ENCODE results near the gene TRIM26. TPM values are rescaled to one million over a fixed set of nuclear protein-coding genes. Genes with fewer than 3 reads are reported as not detected.

TRIM26 gene
- total RNA-seq, 1 donor, result 17.8 TPM

DNA sequence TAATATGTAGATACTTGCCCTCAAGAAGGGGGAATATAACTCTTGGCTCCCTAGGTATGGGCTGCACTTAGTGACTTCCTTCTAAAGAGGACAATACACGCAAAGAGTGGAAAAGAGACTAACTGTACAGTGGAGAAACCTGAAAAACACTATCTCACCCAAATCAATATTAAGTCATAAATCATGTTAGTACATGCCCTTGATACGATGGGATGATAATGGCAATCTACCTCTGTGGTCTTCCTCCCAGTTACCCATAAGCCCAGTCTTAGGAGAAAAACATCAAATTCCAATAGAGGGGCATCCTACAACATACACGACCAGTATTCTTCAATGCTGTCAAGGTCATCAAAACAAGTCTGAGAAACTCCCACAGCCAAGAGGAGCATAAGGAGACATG lies 1.3 kb downstream of the TRIM26 start:
- DNase-seq (ENCODE audit: low read depth in 2 of 3, low spot score in 2 of 3), result no peak

DNA sequence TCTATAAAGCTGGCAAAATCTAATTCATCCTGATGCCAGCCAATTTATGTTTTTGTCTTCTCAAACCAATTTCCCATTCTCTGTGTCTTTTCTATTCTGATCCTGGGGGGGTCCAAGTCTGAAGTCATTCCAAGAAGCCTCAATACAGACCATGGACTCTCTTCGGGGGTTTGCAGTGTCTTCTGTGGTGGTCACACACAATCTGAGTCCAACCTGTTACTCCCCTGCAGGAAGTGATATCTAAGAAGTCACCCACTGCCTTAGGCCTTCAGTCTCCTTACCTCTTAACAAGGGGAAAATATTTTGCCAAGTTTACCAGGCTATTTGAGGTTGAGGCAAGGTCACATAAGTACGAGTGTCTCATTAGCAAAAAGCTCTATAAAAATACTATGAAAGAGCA lies 1.9 kb downstream of the TRIM26 start:
- DNase-seq (ENCODE audit: low read depth in 2 of 3, low spot score in 2 of 3), result no peak

DNA sequence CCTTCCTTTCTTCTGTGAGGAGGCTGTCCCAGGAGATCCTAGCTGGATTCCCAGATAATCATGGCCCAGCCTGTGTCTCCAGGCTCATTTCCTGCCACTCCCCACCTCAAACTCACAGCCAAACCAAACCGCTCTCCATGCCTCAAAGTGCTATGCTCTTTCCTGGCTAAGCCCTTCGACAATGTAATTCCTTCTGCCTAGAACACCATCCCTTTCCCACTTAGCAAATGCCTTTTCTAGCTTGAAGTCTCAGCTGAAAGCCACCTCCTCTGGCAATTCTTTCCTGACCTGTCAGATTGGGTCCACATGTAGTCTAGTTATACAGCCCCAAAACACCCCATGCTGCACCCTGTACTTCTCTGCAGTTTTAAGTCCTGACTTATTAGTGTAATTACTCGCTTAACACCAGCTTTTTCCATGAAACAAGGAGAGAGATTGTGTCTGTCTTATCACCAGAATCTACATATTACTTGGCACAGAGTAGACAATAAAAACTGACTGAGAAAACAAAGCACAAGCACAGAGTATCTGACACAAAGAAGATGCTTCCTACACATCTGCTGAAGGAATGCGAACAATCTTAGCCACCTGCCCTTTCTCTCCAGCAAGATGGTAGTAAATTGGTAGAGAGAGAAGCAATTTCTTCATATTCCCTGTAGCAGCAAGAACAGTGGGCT lies 5.4 kb downstream of the TRIM26 start:
- no peak for DNase-seq (ENCODE audit: low read depth in 2 of 3, low spot score in 2 of 3)

DNA sequence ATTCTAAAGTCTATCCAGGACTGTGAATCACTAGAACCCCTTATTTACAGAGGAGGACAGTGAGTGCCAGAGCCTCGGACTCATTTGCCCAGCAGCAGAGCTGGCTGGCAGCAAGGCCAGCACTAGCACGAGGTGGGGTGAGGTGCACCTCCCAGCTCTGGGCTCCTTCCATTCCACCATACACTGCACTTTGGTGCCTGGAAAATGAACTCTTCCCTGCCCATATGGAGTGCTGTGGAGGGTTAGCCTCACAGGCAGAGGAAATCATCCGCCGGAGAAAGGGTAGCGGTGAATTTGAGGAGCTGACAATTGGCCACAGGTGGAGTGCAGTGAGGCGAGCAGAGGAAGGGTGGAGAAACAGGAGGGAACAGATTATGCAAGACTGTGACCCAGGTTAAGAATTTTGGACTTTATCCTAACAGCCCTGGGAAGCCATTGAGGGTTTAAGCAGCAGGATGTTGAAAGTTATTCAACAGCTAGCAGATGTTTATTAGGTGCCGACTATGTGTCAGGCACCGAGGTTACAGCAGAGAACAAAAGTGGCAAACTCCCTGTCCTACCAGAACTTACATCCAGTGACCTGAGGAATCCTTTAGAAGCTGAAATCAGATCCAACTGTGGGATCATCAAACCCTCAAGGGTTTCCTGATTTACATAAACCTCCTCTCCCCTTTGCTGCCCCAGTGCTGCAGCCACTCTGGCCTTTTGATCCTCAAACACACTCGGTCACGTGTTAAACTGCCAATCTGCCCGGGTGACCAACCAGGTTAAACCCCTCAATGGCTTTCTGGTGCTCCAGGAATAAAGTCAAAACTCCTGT lies 6.2 kb downstream of the TRIM26 start:
- no peak for DNase-seq (ENCODE audit: low read depth in 2 of 3, low spot score in 2 of 3)

DNA sequence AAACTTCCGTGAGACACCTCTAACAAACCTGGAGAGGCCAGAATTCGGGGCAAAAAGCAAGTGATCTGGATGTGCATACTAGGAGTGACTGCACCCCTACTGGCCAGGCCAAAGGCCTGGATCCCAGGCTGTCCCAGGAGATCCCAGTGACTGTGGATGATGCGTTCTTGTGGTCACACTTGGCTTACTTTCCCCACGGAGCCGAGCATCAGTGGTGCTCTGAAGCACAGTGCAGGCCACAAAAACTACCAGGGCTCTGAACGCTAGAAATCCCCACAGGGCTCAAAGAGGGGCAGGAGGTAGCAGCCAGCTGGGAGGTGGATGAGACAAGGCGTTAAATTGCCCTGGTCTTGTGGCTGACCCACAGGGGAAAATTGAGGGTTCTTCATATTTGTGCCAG lies 7.1 kb downstream of the TRIM26 start:
- no peak for DNase-seq (ENCODE audit: low read depth in 2 of 3, low spot score in 2 of 3)

DNA sequence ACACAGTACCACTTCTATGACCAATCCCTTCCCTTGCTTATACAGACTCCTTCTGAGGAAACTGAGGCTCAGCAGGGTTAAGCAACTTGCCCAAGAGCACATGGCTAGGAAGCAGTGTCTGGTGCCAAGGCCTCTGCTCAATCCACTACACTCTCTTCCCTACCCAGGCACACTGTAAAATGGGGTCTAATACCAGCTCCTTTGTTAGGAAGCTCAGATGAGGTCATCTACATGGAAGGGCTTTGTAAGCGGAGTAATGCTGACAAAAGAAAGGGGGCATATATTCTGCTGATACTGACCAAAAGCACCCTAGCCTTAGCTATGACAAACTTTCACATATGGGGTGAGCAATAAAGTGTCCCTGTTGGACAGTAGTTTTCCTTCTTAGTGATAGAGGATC lies 9.1 kb downstream of the TRIM26 start:
- no peak for DNase-seq (ENCODE audit: low read depth in 2 of 3, low spot score in 2 of 3)

DNA sequence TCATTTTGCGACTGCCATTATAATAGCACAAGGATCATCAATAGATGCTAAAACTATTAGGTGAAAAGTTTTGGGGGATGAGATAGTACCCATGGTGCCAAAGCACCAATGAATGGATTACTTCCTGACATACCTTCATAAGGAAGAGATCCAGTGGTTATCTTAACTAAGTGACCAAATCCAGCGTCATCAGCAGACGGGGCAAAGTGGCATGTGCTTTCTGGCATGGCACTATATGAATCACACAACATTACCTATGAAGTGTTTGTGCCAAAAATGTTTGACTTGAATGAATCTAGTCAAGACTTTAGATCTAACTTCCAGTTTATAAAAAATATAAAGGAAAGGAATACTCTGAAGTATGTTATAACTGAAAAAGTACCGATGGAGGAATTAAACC lies 10.8 kb downstream of the TRIM26 start:
- DNase-seq (ENCODE audit: low read depth in 2 of 3, low spot score in 2 of 3), result no peak

DNA sequence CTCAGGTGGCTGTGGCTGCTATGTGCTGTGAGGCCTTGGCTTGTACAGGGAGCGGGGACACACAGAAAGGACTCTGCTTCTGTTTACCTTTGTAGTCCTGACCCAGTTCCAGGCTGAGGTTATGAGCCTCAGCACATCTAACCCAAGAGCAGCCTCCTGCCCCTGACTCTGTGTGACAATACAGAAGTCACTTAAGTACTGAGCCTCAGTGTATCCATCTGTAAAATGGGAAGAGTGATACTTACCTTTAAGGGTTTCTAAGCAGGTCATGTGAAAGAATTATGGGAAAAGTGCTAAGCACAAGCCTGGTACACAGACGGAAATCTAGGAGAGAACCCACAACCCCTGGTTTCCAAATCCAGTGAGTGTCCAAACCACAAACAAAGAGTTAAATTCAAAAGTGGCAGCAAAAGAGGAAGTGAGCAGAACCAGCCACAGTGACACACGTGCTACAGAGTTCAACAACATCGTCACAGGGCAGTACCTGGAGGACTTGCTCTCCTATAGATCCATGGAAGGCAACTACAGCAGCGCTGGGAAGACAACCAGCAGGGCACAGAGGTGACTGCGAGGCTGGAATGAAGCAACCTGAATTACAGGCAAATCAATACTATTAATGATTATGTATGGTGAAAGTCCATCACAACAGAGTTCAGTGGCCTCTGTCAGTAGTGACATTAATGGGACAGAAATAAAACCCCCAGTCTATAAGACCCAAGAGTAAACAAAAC lies 12.5 kb downstream of the TRIM26 start:
- peak in 2 of 3 donors; percentile 39 to 75 for DNase-seq (ENCODE audit: low read depth in 2 of 3, low spot score in 2 of 3)

DNA sequence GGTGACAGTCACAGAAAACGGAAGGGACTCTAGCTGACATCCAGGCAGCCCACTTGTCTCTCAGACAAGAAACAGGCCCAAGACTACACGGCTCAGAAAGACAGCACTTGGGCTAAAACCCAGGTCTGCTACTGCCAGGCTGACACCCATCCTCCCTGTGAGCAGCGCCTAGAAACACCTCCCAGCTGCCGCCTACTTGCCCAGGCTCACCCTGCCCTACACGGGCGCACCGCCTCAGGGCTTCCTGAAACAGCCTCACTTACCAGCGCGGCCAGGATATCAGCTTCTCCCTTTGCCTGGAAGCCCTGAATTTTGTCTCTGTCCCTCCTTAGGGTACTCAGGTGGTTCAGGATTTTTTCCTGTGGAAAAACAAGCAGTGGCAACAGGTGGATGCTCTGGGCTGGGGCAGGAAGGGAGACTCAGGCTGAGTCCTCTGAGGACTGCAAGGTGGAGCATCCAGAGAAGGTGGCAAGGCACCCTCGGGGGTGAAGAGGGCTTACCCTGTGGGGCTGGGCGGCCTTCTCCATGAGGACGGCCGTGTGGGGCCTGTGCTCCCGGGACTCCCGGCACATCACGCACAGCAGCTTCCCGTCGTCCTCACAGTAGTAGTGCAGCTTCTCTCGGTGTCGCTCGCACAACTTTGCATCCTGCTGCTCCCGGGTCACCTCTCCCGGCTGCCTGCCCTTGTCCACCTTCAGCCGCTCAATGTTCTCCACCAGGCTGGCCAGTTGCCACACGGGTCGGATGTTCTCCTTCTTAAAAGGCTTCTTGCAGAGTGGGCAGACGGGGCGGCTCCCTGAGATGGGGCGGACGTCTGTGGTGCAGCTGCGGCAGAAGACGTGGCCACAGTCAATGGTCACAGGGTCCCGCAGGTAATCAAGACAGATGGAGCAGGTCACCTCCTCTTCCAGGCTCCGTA lies 14.8 kb downstream of the TRIM26 start:
- no peak for DNase-seq (ENCODE audit: low read depth in 2 of 3, low spot score in 2 of 3)

DNA sequence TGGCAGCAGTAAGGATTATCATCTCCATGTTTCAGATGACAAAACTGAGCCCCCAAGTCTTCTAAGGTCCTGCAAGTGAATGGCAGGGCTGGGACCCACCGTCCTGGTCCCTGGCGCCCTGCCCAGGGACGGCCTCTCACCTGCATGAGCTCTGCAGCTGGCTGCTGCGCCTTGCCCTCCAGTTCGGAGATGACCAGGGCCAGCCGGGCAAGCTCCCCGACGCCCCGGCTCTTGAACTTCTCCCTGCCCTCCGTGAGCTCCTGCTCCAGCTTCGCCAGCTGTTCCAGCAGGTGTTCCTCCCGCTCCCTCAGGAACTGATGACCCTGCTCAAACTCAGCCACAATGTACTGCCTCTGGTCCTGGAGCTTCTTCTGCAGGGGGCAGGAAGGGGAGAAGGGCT lies 16.8 kb downstream of the TRIM26 start:
- no peak for DNase-seq (ENCODE audit: low read depth in 2 of 3, low spot score in 2 of 3)

DNA sequence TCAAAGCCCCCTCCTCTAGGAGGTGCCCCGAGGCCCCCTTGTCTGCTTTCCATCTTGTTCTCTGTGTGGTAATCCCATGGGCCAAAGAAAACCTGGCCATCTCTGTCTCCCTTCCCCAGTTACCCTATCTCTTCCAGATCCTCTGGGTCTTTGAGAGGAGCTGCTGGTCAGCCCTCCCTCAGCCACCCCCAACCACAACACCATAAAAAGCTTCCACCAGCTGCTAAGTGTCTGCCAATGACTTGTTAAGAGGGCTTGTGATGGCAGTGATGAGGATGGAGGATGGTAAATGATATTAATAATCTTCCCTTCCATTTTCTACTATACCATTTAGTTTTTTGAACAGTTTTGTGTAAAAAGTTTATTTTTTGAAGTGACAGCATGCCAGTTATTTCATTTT lies 17.3 kb downstream of the TRIM26 start:
- DNase-seq (ENCODE audit: low read depth in 2 of 3, low spot score in 2 of 3), result no peak

DNA sequence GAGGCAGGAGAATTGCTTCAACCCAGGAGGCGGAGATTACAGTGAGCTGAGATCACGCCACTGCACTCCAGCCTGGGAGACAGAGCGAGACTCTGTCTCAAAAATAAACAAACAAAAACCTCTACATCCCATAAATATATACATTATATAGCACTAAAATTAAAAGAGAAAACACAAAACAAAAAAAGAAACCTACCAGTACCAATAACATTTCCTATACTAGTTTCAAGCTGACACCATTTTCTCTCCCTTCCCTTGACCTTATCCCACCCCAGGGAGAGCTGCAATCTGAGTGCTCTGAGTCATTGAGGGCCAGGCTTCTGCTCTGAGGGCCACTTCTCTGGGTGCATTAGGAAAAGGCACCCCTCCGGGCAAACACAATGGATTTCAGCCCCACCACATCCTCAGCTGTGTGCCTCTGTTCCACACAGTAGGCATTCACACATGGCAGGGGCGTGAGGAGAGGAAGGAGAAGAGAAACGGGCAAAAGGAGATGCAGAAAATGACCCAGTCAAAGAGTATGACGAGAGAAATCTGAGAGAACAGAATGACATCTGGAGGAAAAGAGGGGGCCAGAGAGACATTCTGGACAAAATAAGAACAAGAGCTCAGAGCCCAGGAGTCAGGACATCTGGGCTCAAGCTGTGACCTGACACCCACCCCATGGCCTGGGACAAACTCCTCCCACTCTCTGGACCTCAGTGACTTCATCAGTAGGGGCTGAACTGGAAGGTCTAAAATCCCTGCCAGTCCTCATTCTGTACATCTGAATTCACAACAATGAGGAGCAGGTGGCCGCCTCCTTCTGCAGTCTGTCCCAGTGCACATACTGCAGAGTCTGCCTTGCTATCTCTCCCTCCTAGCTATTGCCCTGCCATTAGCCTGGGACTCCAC lies 18.2 kb downstream of the TRIM26 start:
- no peak for DNase-seq (ENCODE audit: low read depth in 2 of 3, low spot score in 2 of 3)

DNA sequence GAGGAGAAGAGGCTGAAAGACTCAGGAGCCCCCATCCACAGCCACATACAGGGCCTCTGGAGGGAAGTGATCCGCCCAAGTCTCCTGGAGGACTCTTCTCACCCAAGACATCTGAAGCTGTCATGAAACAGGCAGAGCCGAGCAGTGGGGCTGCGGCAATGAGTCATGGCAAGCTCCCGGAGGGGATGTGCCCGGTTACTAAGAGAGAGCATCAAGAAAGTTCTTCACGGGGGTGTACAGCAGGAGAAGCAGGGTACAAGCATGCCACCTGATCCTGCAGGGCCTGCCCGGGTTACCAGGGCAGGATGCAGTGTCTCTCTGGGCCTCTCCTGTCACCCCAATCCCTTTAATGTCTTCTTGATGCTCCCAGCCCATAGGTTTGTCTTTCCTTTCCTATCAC lies 21.1 kb downstream of the TRIM26 start:
- no peak for DNase-seq (ENCODE audit: low read depth in 2 of 3, low spot score in 2 of 3)

DNA sequence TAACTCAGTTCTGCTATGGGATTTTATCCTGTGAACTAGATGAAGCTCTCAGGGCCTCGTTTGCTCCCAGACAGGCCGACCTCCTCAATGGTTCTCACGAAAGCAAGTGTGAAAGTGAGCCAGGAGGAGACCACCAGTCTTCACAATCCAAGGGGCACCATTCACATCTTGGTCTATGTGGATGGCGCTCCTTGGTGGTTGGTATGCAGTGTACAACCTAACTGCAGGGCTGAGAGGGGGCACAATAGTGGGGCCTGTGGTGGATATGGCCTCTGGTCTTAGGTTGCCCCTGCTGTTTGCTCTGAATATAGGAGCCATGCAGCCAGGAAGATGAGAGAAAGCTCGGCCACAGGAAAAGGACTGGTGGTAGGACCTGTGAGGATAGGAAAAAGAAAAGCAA lies 24.7 kb downstream of the TRIM26 start:
- DNase-seq (ENCODE audit: low read depth in 2 of 3, low spot score in 2 of 3), result no peak

DNA sequence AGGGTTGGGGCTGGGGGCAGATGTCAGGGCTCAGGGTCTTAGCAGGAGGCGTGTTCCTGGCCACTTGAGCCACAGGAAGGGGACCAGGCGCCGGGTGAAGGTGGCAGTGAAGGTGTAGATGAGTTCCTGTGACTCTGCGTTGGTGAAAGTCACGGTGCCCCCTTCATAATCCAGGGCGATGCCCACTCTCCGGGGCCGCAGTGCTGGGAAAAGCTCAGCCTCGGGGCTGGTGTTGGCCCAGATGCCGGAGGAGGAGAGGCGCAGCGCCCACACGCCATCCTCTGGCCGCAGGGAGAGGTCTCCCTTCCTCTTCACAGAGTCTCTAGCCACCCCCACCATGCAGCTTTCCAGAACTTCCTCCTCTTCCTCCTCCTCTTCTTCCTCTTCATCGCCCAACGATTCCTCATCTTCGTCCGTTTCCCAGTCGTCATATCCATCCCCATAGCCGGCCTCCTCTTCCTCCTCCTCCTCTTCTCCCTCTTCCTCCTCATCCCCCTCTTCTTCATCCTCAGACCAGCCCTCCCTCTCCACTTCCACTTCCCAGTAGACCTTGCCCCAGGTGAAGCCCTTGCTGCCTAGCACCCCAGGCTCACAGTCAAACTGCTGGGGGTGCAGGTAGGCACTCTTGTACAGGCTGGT lies 27.2 kb downstream of the TRIM26 start:
- no peak for DNase-seq (ENCODE audit: low read depth in 2 of 3, low spot score in 2 of 3)

DNA sequence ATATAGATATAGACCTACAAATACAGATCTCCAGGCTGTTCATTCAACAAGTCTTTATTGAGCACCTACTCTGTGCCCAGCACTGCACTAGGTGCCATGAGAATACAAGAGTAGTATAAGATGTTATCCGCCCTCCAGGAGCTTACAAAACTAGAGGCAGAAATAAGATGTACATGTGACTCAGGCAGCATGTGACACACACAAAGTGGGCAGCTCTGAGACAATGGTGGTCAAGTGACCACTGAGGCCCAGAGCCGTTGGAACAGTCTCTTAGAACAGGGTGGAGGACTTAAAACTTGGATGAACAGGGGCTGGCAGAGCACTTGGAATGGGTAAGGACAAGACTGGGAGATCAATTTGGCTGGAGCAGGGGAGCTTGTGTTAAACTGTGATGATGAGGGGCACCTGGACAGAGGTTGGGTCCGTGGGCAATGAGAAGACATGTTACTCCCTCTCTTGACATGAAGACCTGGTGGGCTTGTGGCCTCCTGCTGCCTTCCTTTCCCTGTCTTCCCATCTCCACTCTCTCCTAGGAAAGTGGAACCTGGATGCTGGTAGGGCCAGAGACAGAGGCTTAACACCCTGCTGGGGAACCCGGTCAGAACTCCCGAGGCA lies 28.7 kb downstream of the TRIM26 start:
- no peak for DNase-seq (ENCODE audit: low read depth in 2 of 3, low spot score in 2 of 3)

DNA sequence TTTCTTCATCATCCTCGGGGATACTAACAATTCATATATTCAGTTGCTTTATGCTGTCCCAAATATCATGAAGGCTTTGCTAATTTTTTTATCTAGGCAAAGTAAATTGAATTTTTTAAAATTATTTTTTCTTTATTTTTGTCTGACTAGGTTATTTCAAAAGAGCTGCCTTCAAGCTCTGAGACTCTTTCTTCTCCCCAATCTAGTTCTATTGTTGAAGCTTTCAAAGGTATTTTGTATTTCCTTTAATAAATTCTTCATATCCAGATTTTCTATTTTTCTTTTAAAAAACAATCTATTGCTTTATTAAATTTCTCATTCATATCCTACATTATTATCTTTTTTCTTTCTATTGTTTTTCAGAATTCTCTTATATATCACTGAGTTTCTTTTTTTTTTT lies 33.1 kb downstream of the TRIM26 start:
- no peak for DNase-seq (ENCODE audit: low read depth in 2 of 3, low spot score in 2 of 3)

DNA sequence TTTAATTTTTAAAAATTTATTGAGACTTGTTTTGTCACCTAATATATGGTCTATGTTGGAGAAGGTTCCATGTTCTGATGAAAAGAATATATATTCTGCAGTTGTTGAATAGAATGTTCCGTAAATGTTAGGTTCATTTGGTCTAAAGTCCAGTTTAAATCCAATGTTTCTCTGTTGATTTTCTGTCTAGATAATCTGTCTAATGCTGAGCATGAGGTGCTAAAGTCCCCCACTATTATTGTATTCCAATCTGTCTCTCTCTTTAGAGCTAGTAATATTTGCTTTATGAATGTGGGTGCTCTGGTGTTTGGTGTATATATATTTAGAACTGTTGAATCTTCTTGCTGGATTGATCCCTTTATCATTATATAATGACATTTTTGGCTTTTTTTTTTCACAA lies 34.4 kb downstream of the TRIM26 start:
- no peak for DNase-seq (ENCODE audit: low read depth in 2 of 3, low spot score in 2 of 3)

DNA sequence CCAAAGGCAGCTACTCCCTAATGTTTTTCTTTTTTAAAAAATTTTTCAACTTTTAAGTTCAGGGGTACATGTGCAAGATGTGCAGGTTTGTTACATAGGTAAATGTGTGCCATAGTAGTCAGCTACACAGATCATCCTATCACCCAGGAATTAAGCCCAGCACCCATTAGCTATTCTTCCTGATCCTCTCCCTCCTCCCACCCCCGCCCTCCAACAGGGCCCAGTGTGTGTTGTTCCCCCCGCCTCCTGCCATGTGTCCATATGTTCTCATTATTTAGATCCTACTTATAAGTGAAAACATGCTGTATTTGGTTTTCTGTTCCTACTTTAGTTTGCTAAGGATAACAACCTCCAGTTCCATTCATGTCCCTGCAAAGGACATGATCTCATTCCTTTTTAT lies 37.4 kb downstream of the TRIM26 start:
- no peak for DNase-seq (ENCODE audit: low read depth in 2 of 3, low spot score in 2 of 3)

All from hematopoietic multipotent progenitor cell (in vitro differentiated cells).